Natural killer cell (primary cell): Measurements from ENCODE around the gene RNF114. TPM values are rescaled to one million over a fixed set of nuclear protein-coding genes. Genes with fewer than 3 reads are reported as not detected.

ENCODE experiments used
- ATAC-seq, 3 donors: fragments of 150-1000 bp in 2 of 3; fragments of 200-7000 bp in 1 of 3; cut with Tn5 transposase; 1 replicate in 1 of 3; 2 replicates in 2 of 3; pipeline ENCODE4 v1.10.0; 2021; ENCODE audit warnings: mild to moderate bottlenecking in 2 of 3, moderate library complexity in 2 of 3
- DNase-seq, 2 donors: peaks; one replicate each; pipeline versions ENCODE4 v3.0.0 to v3.0.0-alpha.2; 2013 to 2021; ENCODE audit warnings: mixed read lengths in 1 of 2
- H3K27ac ChIP-seq: one replicate; pipeline ENCODE4 v1.5.1; 2013; ENCODE audit warnings: mild to moderate bottlenecking, low read length
- H3K27me3 ChIP-seq: one replicate; pipeline ENCODE4 v1.6.1; 2013; ENCODE audit warnings: low read length; ENCODE audit not compliant: control insufficient read depth, insufficient read depth
- H3K36me3 ChIP-seq: one replicate; pipeline ENCODE4 v1.6.1; 2013; ENCODE audit warnings: low read length; ENCODE audit not compliant: control insufficient read depth, insufficient read depth
- H3K4me1 ChIP-seq: one replicate; pipeline ENCODE4 v1.6.1; 2013; ENCODE audit warnings: low read length; ENCODE audit not compliant: control insufficient read depth, insufficient read depth
- H3K4me3 ChIP-seq: one replicate; pipeline ENCODE4 v1.5.1; 2013; ENCODE audit warnings: low read length
- H3K9me3 ChIP-seq: one replicate; pipeline ENCODE4 v1.6.1; 2013; ENCODE audit warnings: low read length; ENCODE audit not compliant: control insufficient read depth, insufficient read depth
- H3K27ac Mint-ChIP-seq, 2 donors: one replicate each; pipeline ENCODE4 v1.8.0; 2022; ENCODE audit warnings: mild to moderate bottlenecking in 2 of 2, mixed read lengths in 2 of 2, moderate library complexity in 1 of 2
- H3K27me3 Mint-ChIP-seq, 2 donors: one replicate each; pipeline ENCODE4 v1.8.0; 2022; ENCODE audit warnings: low read depth in 2 of 2, mixed read lengths in 2 of 2
- H3K36me3 Mint-ChIP-seq: one replicate; pipeline ENCODE4 v1.8.0; 2022; ENCODE audit warnings: mixed read lengths
- H3K4me1 Mint-ChIP-seq, 2 donors: one replicate each; pipeline ENCODE4 v1.8.0; 2022; ENCODE audit warnings: mixed read lengths in 2 of 2
- H3K4me3 Mint-ChIP-seq: one replicate; pipeline ENCODE4 v1.8.0; 2022; ENCODE audit warnings: mild to moderate bottlenecking, moderate library complexity, mixed read lengths
- H3K9me3 Mint-ChIP-seq, 2 donors: one replicate each; pipeline ENCODE4 v1.8.0; 2022; ENCODE audit warnings: mixed read lengths in 2 of 2
- CTCF ChIP-seq: fragments of 200-600 bp; IDR thresholded peaks from one replicate; pipeline ENCODE4 v1.8.0; 2022; ENCODE audit warnings: antibody characterized with exemption
- WGBS: methylation state at CpG from one replicate; pipeline ENCODE4 v1.1.7; 2013; ENCODE audit warnings: missing lambda C conversion rate; ENCODE audit not compliant: insufficient coverage; 5-methylcytosine and 5-hydroxymethylcytosine counted together
- intact Hi-C: fragments of 100-400 bp; cut with micrococcal nuclease; formaldehyde crosslinking; loops from one replicate; pipeline ENCODE4 v1.14.2; 2022
- total RNA-seq, 4 donors: library from RNA; stranded (reverse); fragments of 120-200 nt in 1 of 4; gene quantifications; one replicate each; pipeline versions ENCODE4 v1.2.3 to v1.2.4, GENCODE V29; 2013 to 2022

Gene RNF114
- total RNA-seq, 3 donors from 2014 or later (not counting 1 experiment from before 2014, with no cell fraction given), result 92.3 to 108 (median 100) TPM

GRCh38 chr20:49983123-49983847 is 47.1 kb downstream of the RNF114 start:
- H3K4me1 ChIP-seq, result peaks cover 30% of the 10 kb centered on the region
- peak overlapping the region; percentile 64 for H3K4me3 Mint-ChIP-seq
- H3K9me3 Mint-ChIP-seq, result no peaks in the 10 kb centered on the region
- peaks cover 4% of the 10 kb centered on the region for H3K27me3 ChIP-seq
- no peak overlapping the region for H3K27ac ChIP-seq
- DNase-seq, result peak in 1 of 2 donors; percentile 12
- no peaks in the 10 kb centered on the region for H3K36me3 ChIP-seq
- H3K4me1 Mint-ChIP-seq, result peaks cover 5 to 37% of the 10 kb centered on the region in 2 donors
- no peaks in the 10 kb centered on the region for H3K36me3 Mint-ChIP-seq
- 32% methylated on average over 23 of the region's 24 CpGs for WGBS
- H3K4me3 ChIP-seq, result peak overlapping the region; percentile 30
- no peak for TF ChIP-seq CTCF
- H3K27ac Mint-ChIP-seq, result peak overlapping the region in 1 of 2 donors; percentile 78
- ATAC-seq, result no peak
- H3K9me3 ChIP-seq, result no peaks in the 10 kb centered on the region
- intact Hi-C loops, result no loop called here
- H3K27me3 Mint-ChIP-seq, result peaks cover 0 to 8% of the 10 kb centered on the region in 2 donors

GRCh38 chr20:49983848-49984408 is 47.7 kb downstream of the RNF114 start:
- Histone ChIP-seq H3K36me3 (no peaks in the 10 kb centered on the region), H3K4me1 (peaks cover 24% of the 10 kb centered on the region), H3K9me3 (no peaks in the 10 kb centered on the region), H3K4me3 (no peak overlapping the region), H3K27ac (no peak overlapping the region), H3K27me3 (peaks cover 4% of the 10 kb centered on the region)
- Mint-ChIP-seq H3K4me1 (peaks cover 5 to 34% of the 10 kb centered on the region in 2 donors), H3K27ac (no peak overlapping the region), H3K36me3 (no peaks in the 10 kb centered on the region), H3K9me3 (no peaks in the 10 kb centered on the region), H3K27me3 (peaks cover 0 to 8% of the 10 kb centered on the region in 2 donors), H3K4me3 (peak overlapping the region; percentile 65)
- TF ChIP-seq CTCF, result no peak
- intact Hi-C loops, result no loop called here
- 96% methylated on average over 18 of the region's 18 CpGs for WGBS
- no peak for DNase-seq
- no peak for ATAC-seq

- Histone ChIP-seq H3K4me3 (no peak overlapping the region), H3K4me1 (peaks cover 23% of the 10 kb centered on the region), H3K36me3 (no peaks in the 10 kb centered on the region), H3K9me3 (no peaks in the 10 kb centered on the region), H3K27me3 (peaks cover 4% of the 10 kb centered on the region), H3K27ac (no peak overlapping the region)
- Mint-ChIP-seq H3K27me3 (peaks cover 0 to 8% of the 10 kb centered on the region in 2 donors), H3K4me3 (peak overlapping the region; percentile 17), H3K27ac (no peak overlapping the region), H3K9me3 (no peaks in the 10 kb centered on the region), H3K4me1 (peaks cover 5 to 28% of the 10 kb centered on the region in 2 donors), H3K36me3 (no peaks in the 10 kb centered on the region)
- WGBS, result 92% methylated on average over 13 of the region's 13 CpGs
- intact Hi-C loops, result no loop called here
- no peak for TF ChIP-seq CTCF
- DNase-seq, result no peak
- ATAC-seq, result no peak
Measured at GRCh38 chr20:49984426-49985153, 48.4 kb downstream of the RNF114 start.
